OCI-LY1 (cell line): ENCODE data around the gene RPL13.

ENCODE experiments used
- H2AFZ ChIP-seq: fragments of 200-600 bp; sonication (generic), shearing (Covaris generic); 2 replicates; pipeline ENCODE4 v1.6.0; 2014; ENCODE audit warnings: antibody characterized with exemption, mild to moderate bottlenecking, low read length
- H3F3A ChIP-seq: fragments of 200-600 bp; sonication (generic), shearing (Covaris generic); 2 replicates; pipeline ENCODE4 v1.6.0; 2014; ENCODE audit warnings: mild to moderate bottlenecking, antibody characterized with exemption, low read length, moderate library complexity; ENCODE audit not compliant: insufficient read depth
- H3K27ac ChIP-seq: fragments of 200-600 bp; sonication (generic); 2 replicates; pipeline ENCODE4 v1.5.1; 2014; ENCODE audit warnings: low read length, mixed run types, mild to moderate bottlenecking, low read depth; ENCODE audit not compliant: poor library complexity, severe bottlenecking
- H3K27me3 ChIP-seq: fragments of 200-600 bp; sonication (generic); 2 replicates; pipeline ENCODE4 v1.6.0; 2014; ENCODE audit warnings: antibody characterized with exemption, mild to moderate bottlenecking, low read length, moderate library complexity; ENCODE audit not compliant: insufficient read depth
- H3K36me3 ChIP-seq: fragments of 200-600 bp; sonication (generic); 2 replicates; pipeline ENCODE4 v1.6.1; 2014; ENCODE audit warnings: mild to moderate bottlenecking, antibody characterized with exemption, low read length, moderate library complexity, mixed read lengths; ENCODE audit not compliant: insufficient read depth
- H3K4me1 ChIP-seq: fragments of 200-600 bp; sonication (generic); 2 replicates; pipeline ENCODE4 v1.5.1; 2014; ENCODE audit warnings: mild to moderate bottlenecking, low read length, moderate library complexity; ENCODE audit not compliant: insufficient read depth, severe bottlenecking
- H3K4me2 ChIP-seq: fragments of 200-600 bp; sonication (generic), shearing (Covaris generic); 2 replicates; pipeline ENCODE4 v1.6.1; 2014; ENCODE audit warnings: low read length
- H3K4me3 ChIP-seq: fragments of 200-600 bp; sonication (generic); 2 replicates; pipeline ENCODE4 v1.5.1; 2014; ENCODE audit warnings: low read length, low read depth, mild to moderate bottlenecking, mixed read lengths; ENCODE audit not compliant: poor library complexity, severe bottlenecking
- H3K79me2 ChIP-seq: fragments of 200-600 bp; shearing (Covaris generic); 2 replicates; pipeline ENCODE4 v1.6.1; 2016; ENCODE audit warnings: mixed run types, low read length, mixed read lengths; ENCODE audit not compliant: insufficient read depth
- H3K9ac ChIP-seq: fragments of 200-600 bp; sonication (generic), shearing (Covaris generic); 2 replicates; pipeline ENCODE4 v1.6.1; 2014; ENCODE audit warnings: mild to moderate bottlenecking, low read length, mixed read lengths
- H3K9me2 ChIP-seq: fragments of 200-600 bp; sonication (generic), shearing (Covaris generic); 2 replicates; pipeline ENCODE4 v1.6.1; 2014; ENCODE audit warnings: low read depth, mild to moderate bottlenecking, low read length, mixed read lengths
- H3K9me3 ChIP-seq: fragments of 200-600 bp; shearing (Covaris generic); 2 replicates; pipeline ENCODE4 v1.6.1; 2014; ENCODE audit warnings: low read length, mixed read lengths
- H4K20me1 ChIP-seq: fragments of 200-600 bp; sonication (generic), shearing (Covaris generic); 2 replicates; pipeline ENCODE4 v1.6.0; 2016; ENCODE audit warnings: mild to moderate bottlenecking, low read length; ENCODE audit not compliant: insufficient read depth
- EZH2 ChIP-seq: fragments of 200-600 bp; sonication (generic), shearing (Covaris generic); IDR thresholded peaks from 2 replicates; pipeline ENCODE4 v1.8.0; 2017; ENCODE audit warnings: borderline replicate concordance, mixed run types, mild to moderate bottlenecking, antibody characterized with exemption, low read length, moderate library complexity, mixed read lengths
- TF ChIP-seq, protein P1 (sequence below): fragments of 200-600 bp; sonication (generic), shearing (Covaris generic); IDR thresholded peaks from 2 replicates; pipeline ENCODE4 v1.5.1; 2017; ENCODE audit warnings: mild to moderate bottlenecking, antibody characterized with exemption, low read length, moderate library complexity, mixed read lengths

Gene RPL13

DNA sequence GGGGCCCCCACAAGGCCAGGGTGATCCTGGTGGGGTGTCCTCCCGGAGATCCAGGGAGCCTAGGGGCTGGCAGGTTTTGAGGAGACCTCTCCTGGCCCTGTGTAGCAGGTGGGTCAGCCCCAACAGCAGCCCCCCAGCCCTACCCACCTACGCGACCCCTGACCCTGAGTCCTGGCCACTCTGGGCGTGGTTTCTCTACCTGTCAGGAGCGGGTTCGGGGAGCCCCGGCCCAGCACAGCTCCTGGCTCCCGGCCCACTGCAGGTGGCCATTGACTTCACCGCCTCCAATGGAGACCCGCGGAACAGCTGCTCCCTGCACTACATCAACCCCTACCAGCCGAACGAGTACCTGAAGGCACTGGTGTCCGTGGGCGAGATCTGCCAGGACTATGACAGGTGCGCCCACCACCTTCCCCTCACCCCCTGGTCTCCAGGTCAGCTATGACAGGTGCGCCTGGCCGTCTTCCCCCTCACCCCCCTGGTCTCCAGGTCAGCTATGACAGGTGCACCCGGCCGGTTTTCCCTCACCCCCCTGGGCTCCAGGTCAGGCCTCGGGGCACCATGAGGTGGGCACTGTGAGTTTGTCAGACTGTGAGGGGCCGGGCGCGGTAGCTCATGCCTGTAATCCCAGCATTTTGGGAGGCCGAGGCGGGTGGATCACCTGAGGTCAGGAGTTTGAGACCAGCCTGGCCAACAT, 28.1 kb downstream of the RPL13 start:
- Histone ChIP-seq H4K20me1 (no peaks in the 10 kb centered on the region), H3K36me3 (no peaks in the 10 kb centered on the region), H2AFZ (no peak overlapping the region), H3K9me3 (no peaks in the 10 kb centered on the region), H3K27ac (no peak overlapping the region), H3K4me2 (no peak overlapping the region), H3K4me1 (no peaks in the 10 kb centered on the region), H3K4me3 (no peak overlapping the region), H3K79me2 (no peaks in the 10 kb centered on the region), H3K9ac (no peak overlapping the region), H3K27me3 (peaks cover 4% of the 10 kb centered on the region; the same call in 1 of the 2 replicates), H3K9me2 (no peaks in the 10 kb centered on the region), H3F3A (no peaks in the 10 kb centered on the region)
- no peak for TF ChIP-seq EZH2
- TF ChIP-seq, protein P1, sequence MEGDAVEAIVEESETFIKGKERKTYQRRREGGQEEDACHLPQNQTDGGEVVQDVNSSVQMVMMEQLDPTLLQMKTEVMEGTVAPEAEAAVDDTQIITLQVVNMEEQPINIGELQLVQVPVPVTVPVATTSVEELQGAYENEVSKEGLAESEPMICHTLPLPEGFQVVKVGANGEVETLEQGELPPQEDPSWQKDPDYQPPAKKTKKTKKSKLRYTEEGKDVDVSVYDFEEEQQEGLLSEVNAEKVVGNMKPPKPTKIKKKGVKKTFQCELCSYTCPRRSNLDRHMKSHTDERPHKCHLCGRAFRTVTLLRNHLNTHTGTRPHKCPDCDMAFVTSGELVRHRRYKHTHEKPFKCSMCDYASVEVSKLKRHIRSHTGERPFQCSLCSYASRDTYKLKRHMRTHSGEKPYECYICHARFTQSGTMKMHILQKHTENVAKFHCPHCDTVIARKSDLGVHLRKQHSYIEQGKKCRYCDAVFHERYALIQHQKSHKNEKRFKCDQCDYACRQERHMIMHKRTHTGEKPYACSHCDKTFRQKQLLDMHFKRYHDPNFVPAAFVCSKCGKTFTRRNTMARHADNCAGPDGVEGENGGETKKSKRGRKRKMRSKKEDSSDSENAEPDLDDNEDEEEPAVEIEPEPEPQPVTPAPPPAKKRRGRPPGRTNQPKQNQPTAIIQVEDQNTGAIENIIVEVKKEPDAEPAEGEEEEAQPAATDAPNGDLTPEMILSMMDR: no peak

DNA sequence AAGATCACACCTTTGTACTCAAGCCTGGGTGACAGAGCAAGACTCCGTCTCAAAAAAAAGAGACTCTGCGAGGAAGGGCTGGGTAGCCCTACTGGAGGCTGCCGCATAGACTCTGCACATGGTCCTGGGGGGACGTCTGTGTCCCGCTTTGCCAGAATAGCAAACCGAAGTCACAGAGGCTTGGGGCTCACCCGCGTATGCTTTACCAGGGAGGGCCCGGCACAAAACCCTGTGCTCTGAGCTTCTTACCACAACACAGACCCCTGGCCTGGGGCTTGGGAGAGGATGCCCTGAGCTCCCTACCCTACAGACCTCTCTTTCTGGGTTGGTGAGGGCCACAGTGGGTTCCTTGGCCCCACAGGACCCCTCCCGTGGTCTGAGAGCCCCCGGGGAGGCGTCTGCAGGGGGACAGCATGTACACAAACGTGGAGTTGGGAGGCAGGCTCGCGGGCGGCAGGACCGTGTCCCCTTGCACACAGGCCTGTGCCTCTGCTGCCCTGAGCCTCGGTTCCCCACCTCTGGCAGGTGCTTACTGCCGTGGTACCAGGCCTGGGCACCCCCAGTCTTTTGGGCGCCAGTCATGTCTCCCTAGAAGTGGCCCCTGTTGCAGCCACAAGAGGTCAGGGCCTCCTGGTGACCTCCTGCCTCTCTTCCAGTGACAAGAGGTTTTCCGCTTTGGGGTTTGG, 28.9 kb downstream of the RPL13 start:
- no peaks in the 10 kb centered on the region for H3K9me2 ChIP-seq
- no peak overlapping the region for H3K9ac ChIP-seq

DNA sequence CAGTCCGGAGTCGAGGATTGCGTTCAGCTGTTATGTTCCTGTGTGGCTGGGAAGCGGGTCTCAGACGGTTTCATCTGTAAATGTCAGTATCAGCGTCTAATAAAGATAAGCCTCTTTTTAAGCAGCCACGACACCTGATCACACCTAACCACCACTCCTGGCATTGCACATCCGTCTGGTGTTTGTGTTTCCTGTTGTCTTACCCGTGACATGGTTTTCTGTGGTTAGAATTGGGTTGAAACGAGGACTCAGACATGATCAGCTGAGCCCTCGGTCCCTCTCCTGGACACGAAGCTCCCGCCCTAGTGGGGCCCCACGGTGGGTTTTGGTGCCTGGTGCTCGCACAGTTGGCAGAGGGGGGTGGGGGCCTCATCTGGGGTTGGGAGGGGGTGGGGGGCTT, 33.4 kb downstream of the RPL13 start:
- H3K79me2 ChIP-seq: no peaks in the 10 kb centered on the region
- no peaks in the 10 kb centered on the region for H3K9me2 ChIP-seq
- H3K27ac ChIP-seq: no peak overlapping the region
- no peaks in the 10 kb centered on the region for H3F3A ChIP-seq
- no peaks in the 10 kb centered on the region for H3K36me3 ChIP-seq
- TF ChIP-seq, protein P1: no peak
- TF ChIP-seq EZH2: no peak
- H3K27me3 ChIP-seq: peaks cover 4% of the 10 kb centered on the region; the same call in 1 of the 2 replicates
- H3K9me3 ChIP-seq: no peaks in the 10 kb centered on the region
- H3K4me2 ChIP-seq: no peak overlapping the region
- no peak overlapping the region for H3K4me3 ChIP-seq
- H3K9ac ChIP-seq: no peak overlapping the region
- no peaks in the 10 kb centered on the region for H3K4me1 ChIP-seq
- H4K20me1 ChIP-seq: no peaks in the 10 kb centered on the region
- H2AFZ ChIP-seq: no peak overlapping the region

More for the DNA sequence above, 28.9 kb downstream of the RPL13 start:
- Histone ChIP-seq H3K27ac (no peak overlapping the region), H4K20me1 (no peaks in the 10 kb centered on the region), H3K79me2 (no peaks in the 10 kb centered on the region), H3K36me3 (no peaks in the 10 kb centered on the region), H3K27me3 (peaks cover 4% of the 10 kb centered on the region; the same call in 1 of the 2 replicates), H3K4me2 (no peak overlapping the region), H3K9me3 (no peaks in the 10 kb centered on the region), H3K4me3 (no peak overlapping the region), H3K4me1 (no peaks in the 10 kb centered on the region), H3F3A (no peaks in the 10 kb centered on the region), H2AFZ (no peak overlapping the region)
- TF ChIP-seq, protein P1: no peak
- no peak for TF ChIP-seq EZH2
